GM12878 (cell line): ENCODE measurements around the gene MCCD1. TPM values are rescaled to one million over a fixed set of nuclear protein-coding genes. Genes with fewer than 3 reads are reported as not detected.

Experiments
- ATAC-seq: fragments of 200-7000 bp; cut with Tn5 transposase; 3 replicates; pipeline ENCODE4 v1.9.1; 2020; ENCODE audit warnings: mild to moderate bottlenecking, moderate library complexity
- BruUV-seq: library from RNA; stranded (reverse); fragments of 400-500 nt; replicated peaks from 2 replicates; lab custom pipeline; 2021; lab: Mats Ljungman, UMichigan
- CTCF ChIA-PET: fragments of 300-600 bp; sonication (Branson Sonifier 250); formaldehyde crosslinking; extraction: SDS; loops from one replicate; lab custom pipeline; 2021; ENCODE audit warnings: inconsistent platforms; lab: Yijun Ruan, JAX
- POLR2A ChIA-PET: fragments of 350-600 bp; formaldehyde crosslinking; extraction: SDS; loops from one replicate; lab custom pipeline; 2021; ENCODE audit warnings: inconsistent platforms; lab: Charles Lee
- RAD21 ChIA-PET: fragments of 300-600 bp; sonication (Branson Sonifier 250); formaldehyde crosslinking; loops from one replicate; lab custom pipeline; 2023; ENCODE audit warnings: antibody characterized with exemption; ENCODE audit not compliant: unreplicated experiment; lab: Charles Lee
- SMC1A ChIA-PET: fragments of 300-600 bp; sonication (Branson Sonifier 250); formaldehyde crosslinking; loops from one replicate; lab custom pipeline; 2023; ENCODE audit not compliant: unreplicated experiment, uncharacterized antibody; lab: Charles Lee
- DNase-seq: peaks from one replicate; pipeline ENCODE4 v3.0.0-alpha.2; 2011; ENCODE audit warnings: low read depth, low spot score
- FAIRE-seq: peaks from 3 replicates; lab custom pipeline; 2011; peaks lifted over from hg19 to GRCh38; lab: Jason Lieb, UNC
- H2AFZ ChIP-seq: 2 replicates; pipeline ENCODE4 v1.6.0; 2011; ENCODE audit warnings: low read depth, low read length, control low read depth; ENCODE audit not compliant: control insufficient read depth
- H3K27ac ChIP-seq: 2 replicates; pipeline ENCODE4 v1.5.1; 2011; ENCODE audit warnings: control low read depth; ENCODE audit not compliant: control insufficient read depth, insufficient read depth
- H3K27me3 ChIP-seq, 2 experiments: replicated peaks in 1 of 2; 2 replicates each; pipeline versions ENCODE4 v1.6.0 to v1.6.1; 2011; ENCODE audit warnings: low read length in 1 of 2; ENCODE audit not compliant: control insufficient read depth in 2 of 2, insufficient read depth in 2 of 2
- H3K36me3 ChIP-seq, 2 experiments: 2 replicates each; pipeline ENCODE4 v1.5.1; 2011; ENCODE audit warnings: low read length in 1 of 2; ENCODE audit not compliant: control insufficient read depth in 2 of 2, insufficient read depth in 2 of 2
- H3K4me1 ChIP-seq: 2 replicates; pipeline ENCODE4 v1.6.1; 2011; ENCODE audit warnings: mild to moderate bottlenecking, low read length, moderate library complexity, mixed read lengths; ENCODE audit not compliant: control insufficient read depth, insufficient read depth
- H3K4me2 ChIP-seq: 2 replicates; pipeline ENCODE4 v1.6.0; 2011; ENCODE audit warnings: control low read depth; ENCODE audit not compliant: control insufficient read depth, insufficient read depth
- H3K4me3 ChIP-seq: fragments of 200-600 bp; sonication (generic); 2 replicates; pipeline ENCODE4 v1.5.1; 2016
- H3K79me2 ChIP-seq: 2 replicates; pipeline ENCODE4 v1.6.0; 2011; ENCODE audit warnings: low read length; ENCODE audit not compliant: control insufficient read depth, insufficient read depth
- H3K9ac ChIP-seq: 2 replicates; pipeline ENCODE4 v1.8.0; 2011; ENCODE audit warnings: low read length, control low read depth, mixed read lengths; ENCODE audit not compliant: control insufficient read depth, insufficient read depth
- H3K9me3 ChIP-seq: replicated peaks from 3 replicates; pipeline ENCODE4 v1.5.1; 2011; ENCODE audit warnings: mild to moderate bottlenecking, low read length; ENCODE audit not compliant: control insufficient read depth, insufficient read depth
- H4K20me1 ChIP-seq: 2 replicates; pipeline ENCODE4 v1.6.0; 2011; ENCODE audit not compliant: control insufficient read depth, insufficient read depth
- ATF2 ChIP-seq: IDR thresholded peaks from 2 replicates; pipeline ENCODE4 v1.6.1; 2012; ENCODE audit warnings: low read length, inconsistent platforms
- BACH1 ChIP-seq: fragments of 450-650 bp; IDR thresholded peaks from 2 replicates; pipeline ENCODE4 v1.6.1; 2017; ENCODE audit warnings: mild to moderate bottlenecking, borderline replicate concordance
- CBX3 ChIP-seq: fragments of 200-600 bp; sonication (generic); IDR thresholded peaks from 2 replicates; pipeline ENCODE4 v1.6.1; 2016; ENCODE audit warnings: low read depth, borderline replicate concordance
- E2F4 ChIP-seq: IDR thresholded peaks from 2 replicates; pipeline ENCODE4 v1.6.1; 2012; ENCODE audit warnings: low read depth, low read length, improper control_type of control experiment
- E2F8 ChIP-seq: fragments of 450-650 bp; IDR thresholded peaks from 2 replicates; pipeline ENCODE4 v1.6.1; 2018; ENCODE audit warnings: mild to moderate bottlenecking, low read depth, moderate library complexity; ENCODE audit not compliant: partially characterized antibody
- EED ChIP-seq: sonication (generic); IDR thresholded peaks from 2 replicates; pipeline ENCODE4 v1.6.1; 2016; ENCODE audit warnings: antibody characterized with exemption, low read depth
- ETV6 ChIP-seq, 2 experiments: fragments of 450-650 bp in 1 of 2; IDR thresholded peaks in 1 of 2; conservative IDR thresholded peaks in 1 of 2; 2 replicates each; pipeline ENCODE4 v1.6.1; 2014; ENCODE audit warnings: antibody characterized with exemption in 1 of 2, borderline replicate concordance in 1 of 2, low read depth in 1 of 2, mild to moderate bottlenecking in 1 of 2, moderate library complexity in 1 of 2
- JUNB ChIP-seq: IDR thresholded peaks from 2 replicates; pipeline ENCODE4 v1.6.1; 2016; ENCODE audit warnings: antibody characterized with exemption, mild to moderate bottlenecking
- MEF2B ChIP-seq: fragments of 450-650 bp; IDR thresholded peaks from 2 replicates; pipeline ENCODE4 v1.6.1; 2018; ENCODE audit warnings: mild to moderate bottlenecking, moderate library complexity; ENCODE audit not compliant: partially characterized antibody, poor library complexity, severe bottlenecking
- MTA3 ChIP-seq: IDR thresholded peaks from 2 replicates; pipeline ENCODE4 v1.6.1; 2012; ENCODE audit warnings: low read length, inconsistent platforms, borderline replicate concordance
- NFIC ChIP-seq: IDR thresholded peaks from 2 replicates; pipeline ENCODE4 v1.6.1; 2012; ENCODE audit warnings: low read depth, mild to moderate bottlenecking, inconsistent platforms, low read length, moderate library complexity
- NR2F1 ChIP-seq: fragments of 450-650 bp; conservative IDR thresholded peaks from 2 replicates; pipeline ENCODE4 v1.6.1; 2017; ENCODE audit warnings: mild to moderate bottlenecking
- POU2F2 ChIP-seq: IDR thresholded peaks from 3 replicates; pipeline ENCODE4 v1.6.1; 2011; ENCODE audit warnings: low read depth, mild to moderate bottlenecking, low read length, borderline replicate concordance
- RAD21 ChIP-seq: IDR thresholded peaks from 2 replicates; pipeline ENCODE4 v1.6.1; 2011; ENCODE audit warnings: mild to moderate bottlenecking, low read depth, low read length, moderate library complexity; ENCODE audit not compliant: insufficient read depth
- TCF3 ChIP-seq: IDR thresholded peaks from 2 replicates; pipeline ENCODE4 v1.6.1; 2012; ENCODE audit warnings: low read depth, mild to moderate bottlenecking, low read length, borderline replicate concordance; ENCODE audit not compliant: insufficient read depth
- ZNF207 ChIP-seq: fragments of 450-650 bp; IDR thresholded peaks from 2 replicates; pipeline ENCODE4 v1.6.1; 2014; ENCODE audit warnings: antibody characterized with exemption, mild to moderate bottlenecking, borderline replicate concordance
- ZNF622 ChIP-seq: fragments of 450-650 bp; IDR thresholded peaks from 2 replicates; pipeline ENCODE4 v1.6.1; 2017; ENCODE audit warnings: mild to moderate bottlenecking, inconsistent platforms
- WGBS: methylation state at CpG from one replicate; pipeline ENCODE4 v1.1.6; 2016; ENCODE audit warnings: low lambda C conversion rate; ENCODE audit not compliant: insufficient replicate concordance, insufficient coverage; ENCODE audit errors: missing lambda C conversion rate; 5-methylcytosine and 5-hydroxymethylcytosine counted together
- in situ Hi-C: fragments of 300-500 bp; cut with MboI; formaldehyde crosslinking; loops from 9 replicates; pipeline ENCODE4 v1.14.3; 2018; ENCODE audit warnings: mixed read lengths
- intact Hi-C: fragments of 100-400 bp; cut with micrococcal nuclease; formaldehyde crosslinking; loops from one replicate; pipeline ENCODE4 v1.14.2; 2022; ENCODE audit not compliant: unreplicated experiment
- polyA plus RNA-seq, 11 experiments: library from polyadenylated mRNA; depleted of rRNA in 4 of 11; unstranded in 6 of 11; stranded (reverse) in 5 of 11; fragments of >200 nt; fragmentation: Nextera tagmentation in 4 of 11; fragmentation: Illumina TruSeq in 1 of 11; extraction: Ambion mirVana in 4 of 11; extraction: Trizol in 1 of 11; gene quantifications; 1 replicate in 1 of 11; 2 replicates in 10 of 11; pipeline versions ENCODE4 v1.2.1 to v1.2.3, GENCODE V29; 2011 to 2016; ENCODE audit warnings: inconsistent platforms in 2 of 11, missing spikeins in 2 of 11, low read depth in 1 of 11
- total RNA-seq, 4 experiments: library from RNA; depleted of rRNA in 3 of 4; stranded (reverse); fragments of >200 nt in 3 of 4; fragmentation: Illumina TruSeq in 1 of 4; extraction: Trizol in 1 of 4; gene quantifications; 2 replicates each; pipeline versions ENCODE4 v1.2.1 to v1.2.3, GENCODE V29; 2013 to 2021

Gene MCCD1
- total and polyA plus RNA-seq, 10 of the 15 experiments (the other 5 are each of a cell fraction or from before 2014, with no cell fraction given) = not detected

GRCh38 chr6:31559958-31560696 is 31.4 kb downstream of the MCCD1 start:
- ChIA-PET CTCF (interaction anchor here (0.9 to 34.8 kb wide), 5 partner anchors 8 to 28 kb away, joined by 4 to 2098 read pairs (median 27); partner anchors contain the start of genes LST1, LTA, LTB and NCR3), RAD21 (interaction anchor here (0.5 to 15.9 kb wide), 5 partner anchors 9 to 265 kb away, joined by 3 to 620 read pairs (median 62); partner anchors contain the start of genes ATP6V1G2, LST1, LTA and LTB), POLR2A (interaction anchor here (0.8 to 9.1 kb wide), 10 partner anchors 9 to 56 kb away, joined by 3 to 255 read pairs (median 6); partner anchors contain the start of genes DDX39B, LTB, NCR3 and NFKBIL1), SMC1A (interaction anchor here (0.9 to 34.7 kb wide), 5 partner anchors 9 to 64 kb away, joined by 3 to 1989 read pairs (median 7); partner anchors contain the start of genes ATP6V1G2, LST1, LTA and LTB)
- Histone ChIP-seq H3K4me1 (peaks cover 79% of the 10 kb centered on the region), H2AFZ (no peak overlapping the region), H3K79me2 (peaks cover 16% of the 10 kb centered on the region), H4K20me1 (no peaks in the 10 kb centered on the region), H3K9ac (peak overlapping the region; percentile 84), H3K4me3 (peak overlapping the region; percentile 55; the same call in 1 of the 2 replicates), H3K9me3 (no peaks in the 10 kb centered on the region), H3K4me2 (peak overlapping the region; percentile 94), H3K36me3 (peaks cover 0 to 8% of the 10 kb centered on the region in 2 experiments; a peak in 2 of 4 replicates), H3K27me3 (no peaks in the 10 kb centered on the region), H3K27ac (peak overlapping the region; percentile 99)
- peak; percentile 88 for DNase-seq
- intact Hi-C loops = loop anchor here (1.0 to 2.0 kb wide), 3 partner anchors 8 to 21 kb away; no protein-coding TSS in a partner anchor
- in situ Hi-C loops = loop anchor here (25.0 kb wide), 2 partner anchors 1052 to 1402 kb away; partner anchors contain the start of genes BRD2 and HLA-DMA
- FAIRE-seq = peak; percentile 52
- 0% methylated on average over 7 of the region's 7 CpGs for WGBS
- no TSS peak for BruUV-seq
- peak; percentile 77 for ATAC-seq
- TF ChIP-seq MTA3 (peak; percentile 79; the same call in 1 of the 2 replicates), NR2F1 (peak; percentile 93), E2F8 (no peak), JUNB (peak; percentile 66), ZNF207 (no peak), ATF2 (peak; percentile 88), ZNF622 (no peak), ETV6 (conservative IDR thresholded peaks at IDR 0.05 in 1 of 2, IDR thresholded peaks at IDR 0.05 in 1 of 2; ENCODE audit: borderline replicate concordance in 1 of 2, low read depth in 1 of 2) (peak in 1 of 2 experiments; percentile 99; a peak in 2 of 4 replicates), TCF3 (peak; percentile 75), RAD21 (peak; percentile 1; the same call in 1 of the 2 replicates), MEF2B (peak; percentile 86), NFIC (peak; percentile 91), EED (peak; percentile 90), POU2F2 (peak; percentile 66; the same call in 2 of the 3 replicates), BACH1 (peak; percentile 13), E2F4 (no peak), CBX3 (no peak)
